SK-N-MC (cell line): Measurements from ENCODE around the gene MYO1D.

Experiments
- EZH2 ChIP-seq: fragments of 200-600 bp; sonication (generic); IDR thresholded peaks from one replicate; pipeline ENCODE4 v1.6.1; 2017; ENCODE audit warnings: antibody characterized with exemption
- POLR2AphosphoS5 ChIP-seq: IDR thresholded peaks from 2 replicates; pipeline ENCODE4 v1.6.1; 2012; ENCODE audit warnings: mild to moderate bottlenecking, low read depth, low read length, borderline replicate concordance

GRCh38 chr17:32471652-32472051, 405.3 kb downstream of the MYO1D start:
- TF ChIP-seq POLR2AphosphoS5 (no peak), EZH2 (no peak)
